Smooth muscle cell of the umbilical artery (primary cell): ENCODE results near the gene MAGEA12. TPM values are rescaled to one million over a fixed set of nuclear protein-coding genes. Genes with fewer than 3 reads are reported as not detected.

Experiments
- total RNA-seq: library from RNA; depleted of rRNA; stranded (reverse); fragments of >200 nt; gene quantifications from 2 replicates; pipeline ENCODE4 v1.2.3, GENCODE V29; 2014

Gene MAGEA12, protein sequence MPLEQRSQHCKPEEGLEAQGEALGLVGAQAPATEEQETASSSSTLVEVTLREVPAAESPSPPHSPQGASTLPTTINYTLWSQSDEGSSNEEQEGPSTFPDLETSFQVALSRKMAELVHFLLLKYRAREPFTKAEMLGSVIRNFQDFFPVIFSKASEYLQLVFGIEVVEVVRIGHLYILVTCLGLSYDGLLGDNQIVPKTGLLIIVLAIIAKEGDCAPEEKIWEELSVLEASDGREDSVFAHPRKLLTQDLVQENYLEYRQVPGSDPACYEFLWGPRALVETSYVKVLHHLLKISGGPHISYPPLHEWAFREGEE
- not detected in 2 replicates for total RNA-seq

DNA sequence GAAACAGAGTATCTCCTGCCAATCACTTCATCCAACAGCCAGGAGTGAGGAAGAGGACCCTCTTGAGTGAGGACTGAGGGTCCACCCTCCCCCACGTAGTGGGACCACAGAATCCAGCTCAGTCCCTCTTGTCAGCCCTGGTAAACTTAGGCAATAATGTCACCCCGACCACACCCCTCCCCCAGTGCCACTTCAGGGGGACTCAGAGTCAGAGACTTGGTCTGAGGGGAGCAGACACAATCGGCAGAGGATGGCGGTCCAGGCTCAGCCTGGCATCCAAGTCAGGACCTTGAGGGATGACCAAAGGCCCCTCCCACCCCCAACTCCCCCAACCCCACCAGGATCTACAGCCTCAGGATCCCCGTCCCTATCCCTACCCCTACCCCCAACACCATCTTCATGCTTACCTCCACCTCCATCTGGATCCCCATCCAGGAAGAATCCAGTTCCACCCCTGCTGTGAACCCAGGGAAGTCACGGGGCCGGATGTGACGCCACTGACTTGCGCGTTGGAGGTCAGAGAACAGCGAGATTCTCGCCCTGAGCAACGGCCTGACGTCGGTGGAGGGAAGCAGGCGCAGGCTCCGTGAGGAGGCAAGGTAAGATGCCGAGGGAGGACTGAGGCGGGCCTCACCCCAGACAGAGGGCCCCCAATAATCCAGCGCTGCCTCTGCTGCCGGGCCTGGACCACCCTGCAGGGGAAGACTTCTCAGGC is at the start of gene MAGEA12, which contains the start of gene CSAG1:
TSS of gene MAGEA12 (plus strand) at position 497 of the 715 bp plus-strand sequence. CDS start 2,405 bp downstream, outside the sequence.
TSS of gene CSAG1 (minus strand) at position 461 of the 715 bp plus-strand sequence. CDS start 1,261 bp downstream, outside the sequence.

DNA sequence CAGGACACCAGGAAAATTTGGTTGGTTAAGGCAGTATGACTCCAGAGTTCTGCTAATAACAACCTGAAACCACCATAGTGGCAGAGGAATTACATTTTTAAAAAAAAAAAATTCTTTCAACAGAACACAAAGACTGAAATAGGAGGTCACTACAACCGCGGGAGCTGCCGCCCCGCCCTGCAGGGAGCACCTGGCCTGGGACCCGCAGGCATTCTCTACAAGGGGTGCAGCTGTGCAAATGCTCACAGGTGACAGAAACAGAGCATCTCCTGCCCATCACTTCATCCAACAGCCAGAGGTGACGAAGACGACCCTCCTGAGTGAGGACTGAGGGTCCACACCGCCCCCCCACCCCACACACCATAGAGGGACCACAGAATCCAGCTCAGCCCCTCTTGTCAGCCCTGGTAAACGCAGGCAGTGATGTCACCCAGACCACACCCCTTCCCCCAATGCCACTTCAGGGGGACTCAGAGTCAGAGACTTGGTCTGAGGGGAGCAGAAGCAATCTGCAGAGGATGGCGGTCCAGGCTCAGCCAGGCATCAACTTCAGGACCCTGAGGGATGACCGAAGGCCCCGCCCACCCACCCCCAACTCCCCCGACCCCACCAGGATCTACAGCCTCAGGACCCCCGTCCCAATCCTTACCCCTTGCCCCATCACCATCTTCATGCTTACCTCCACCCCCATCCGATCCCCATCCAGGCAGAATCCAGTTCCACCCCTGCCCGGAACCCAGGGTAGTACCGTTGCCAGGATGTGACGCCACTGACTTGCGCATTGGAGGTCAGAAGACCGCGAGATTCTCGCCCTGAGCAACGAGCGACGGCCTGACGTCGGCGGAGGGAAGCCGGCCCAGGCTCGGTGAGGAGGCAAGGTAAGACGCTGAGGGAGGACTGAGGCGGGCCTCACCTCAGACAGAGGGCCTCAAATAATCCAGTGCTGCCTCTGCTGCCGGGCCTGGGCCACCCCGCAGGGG is 35.3 kb upstream of the MAGEA12 start, which contains the start of gene MAGEA3:
TSS of gene MAGEA3 (plus strand) at position 843 of the 980 bp plus-strand sequence. CDS start 2,039 bp downstream, outside the sequence.

DNA sequence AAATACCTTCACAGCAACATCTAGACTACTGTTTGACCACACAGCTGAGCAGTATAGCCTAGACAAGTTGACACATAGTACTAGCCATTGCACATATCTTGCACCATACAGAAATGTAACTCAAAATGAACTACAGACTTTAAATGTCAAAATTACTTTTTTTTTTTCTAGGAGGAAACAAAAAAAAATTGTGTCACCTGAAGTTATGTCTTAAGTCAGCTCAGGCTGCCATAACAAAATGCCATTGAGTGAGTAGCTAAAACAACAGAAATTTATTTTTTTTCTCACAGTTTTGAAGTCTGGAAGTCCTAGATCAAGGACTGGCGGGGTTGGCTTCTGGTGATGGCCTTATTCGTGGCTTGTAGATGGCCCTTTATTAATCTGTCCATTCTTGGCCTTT is 24.4 kb upstream of the MAGEA12 start, which contains the start of gene CSAG2:
TSS of gene CSAG2 (minus strand) at position 101 of the 400 bp plus-strand sequence. CDS start 161 bp downstream, outside the sequence.

DNA sequence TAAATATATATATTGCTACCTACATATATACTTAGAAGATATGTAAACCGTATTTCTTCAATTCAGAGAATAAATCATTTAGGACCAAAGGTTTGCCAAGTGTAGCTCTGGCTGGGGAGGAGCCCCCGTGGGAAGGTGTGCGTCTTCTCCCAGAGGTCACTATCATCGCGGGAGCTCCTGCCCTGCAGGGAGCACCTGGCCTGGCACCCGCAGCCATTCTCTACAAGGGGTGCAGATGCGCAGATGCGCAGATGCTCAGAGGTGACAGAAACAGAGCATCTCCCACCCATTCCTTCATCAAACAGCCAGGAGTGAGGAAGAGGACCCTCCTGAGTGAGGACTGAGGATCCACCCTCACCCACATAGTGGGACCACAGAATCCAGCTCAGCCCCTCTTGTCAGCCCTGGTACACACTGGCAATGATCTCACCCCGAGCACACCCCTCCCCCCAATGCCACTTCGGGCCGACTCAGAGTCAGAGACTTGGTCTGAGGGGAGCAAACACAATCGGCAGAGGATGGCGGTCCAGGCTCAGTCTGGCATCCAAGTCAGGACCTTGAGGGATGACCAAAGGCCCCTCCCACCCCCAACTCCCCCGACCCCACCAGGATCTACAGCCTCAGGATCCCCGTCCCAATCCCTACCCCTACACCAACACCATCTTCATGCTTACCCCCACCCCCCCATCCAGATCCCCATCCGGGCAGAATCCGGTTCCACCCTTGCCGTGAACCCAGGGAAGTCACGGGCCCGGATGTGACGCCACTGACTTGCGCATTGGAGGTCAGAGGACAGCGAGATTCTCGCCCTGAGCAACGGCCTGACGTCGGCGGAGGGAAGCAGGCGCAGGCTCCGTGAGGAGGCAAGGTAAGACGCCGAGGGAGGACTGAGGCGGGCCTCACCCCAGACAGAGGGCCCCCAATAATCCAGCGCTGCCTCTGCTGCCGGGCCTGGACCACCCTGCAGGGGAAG is 19.5 kb upstream of the MAGEA12 start, which contains the start of gene MAGEA2B:
TSS of gene MAGEA2B (plus strand) at position 814 of the 973 bp plus-strand sequence. CDS start 2,479 bp downstream, outside the sequence.

DNA sequence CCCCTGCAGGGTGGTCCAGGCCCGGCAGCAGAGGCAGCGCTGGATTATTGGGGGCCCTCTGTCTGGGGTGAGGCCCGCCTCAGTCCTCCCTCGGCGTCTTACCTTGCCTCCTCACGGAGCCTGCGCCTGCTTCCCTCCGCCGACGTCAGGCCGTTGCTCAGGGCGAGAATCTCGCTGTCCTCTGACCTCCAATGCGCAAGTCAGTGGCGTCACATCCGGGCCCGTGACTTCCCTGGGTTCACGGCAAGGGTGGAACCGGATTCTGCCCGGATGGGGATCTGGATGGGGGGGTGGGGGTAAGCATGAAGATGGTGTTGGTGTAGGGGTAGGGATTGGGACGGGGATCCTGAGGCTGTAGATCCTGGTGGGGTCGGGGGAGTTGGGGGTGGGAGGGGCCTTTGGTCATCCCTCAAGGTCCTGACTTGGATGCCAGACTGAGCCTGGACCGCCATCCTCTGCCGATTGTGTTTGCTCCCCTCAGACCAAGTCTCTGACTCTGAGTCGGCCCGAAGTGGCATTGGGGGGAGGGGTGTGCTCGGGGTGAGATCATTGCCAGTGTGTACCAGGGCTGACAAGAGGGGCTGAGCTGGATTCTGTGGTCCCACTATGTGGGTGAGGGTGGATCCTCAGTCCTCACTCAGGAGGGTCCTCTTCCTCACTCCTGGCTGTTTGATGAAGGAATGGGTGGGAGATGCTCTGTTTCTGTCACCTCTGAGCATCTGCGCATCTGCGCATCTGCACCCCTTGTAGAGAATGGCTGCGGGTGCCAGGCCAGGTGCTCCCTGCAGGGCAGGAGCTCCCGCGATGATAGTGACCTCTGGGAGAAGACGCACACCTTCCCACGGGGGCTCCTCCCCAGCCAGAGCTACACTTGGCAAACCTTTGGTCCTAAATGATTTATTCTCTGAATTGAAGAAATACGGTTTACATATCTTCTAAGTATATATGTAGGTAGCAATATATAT is 20.4 kb downstream of the MAGEA12 start, which contains the start of gene MAGEA2:
TSS of gene MAGEA2 (minus strand) at position 157 of the 965 bp plus-strand sequence. CDS start 2,479 bp downstream, outside the sequence.

DNA sequence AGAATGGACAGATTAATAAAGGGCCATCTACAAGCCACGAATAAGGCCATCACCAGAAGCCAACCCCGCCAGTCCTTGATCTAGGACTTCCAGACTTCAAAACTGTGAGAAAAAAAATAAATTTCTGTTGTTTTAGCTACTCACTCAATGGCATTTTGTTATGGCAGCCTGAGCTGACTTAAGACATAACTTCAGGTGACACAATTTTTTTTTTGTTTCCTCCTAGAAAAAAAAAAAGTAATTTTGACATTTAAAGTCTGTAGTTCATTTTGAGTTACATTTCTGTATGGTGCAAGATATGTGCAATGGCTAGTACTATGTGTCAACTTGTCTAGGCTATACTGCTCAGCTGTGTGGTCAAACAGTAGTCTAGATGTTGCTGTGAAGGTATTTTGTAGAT is 25.4 kb downstream of the MAGEA12 start, which contains the start of gene CSAG3:
TSS of gene CSAG3 (plus strand) at position 301 of the 400 bp plus-strand sequence.

DNA sequence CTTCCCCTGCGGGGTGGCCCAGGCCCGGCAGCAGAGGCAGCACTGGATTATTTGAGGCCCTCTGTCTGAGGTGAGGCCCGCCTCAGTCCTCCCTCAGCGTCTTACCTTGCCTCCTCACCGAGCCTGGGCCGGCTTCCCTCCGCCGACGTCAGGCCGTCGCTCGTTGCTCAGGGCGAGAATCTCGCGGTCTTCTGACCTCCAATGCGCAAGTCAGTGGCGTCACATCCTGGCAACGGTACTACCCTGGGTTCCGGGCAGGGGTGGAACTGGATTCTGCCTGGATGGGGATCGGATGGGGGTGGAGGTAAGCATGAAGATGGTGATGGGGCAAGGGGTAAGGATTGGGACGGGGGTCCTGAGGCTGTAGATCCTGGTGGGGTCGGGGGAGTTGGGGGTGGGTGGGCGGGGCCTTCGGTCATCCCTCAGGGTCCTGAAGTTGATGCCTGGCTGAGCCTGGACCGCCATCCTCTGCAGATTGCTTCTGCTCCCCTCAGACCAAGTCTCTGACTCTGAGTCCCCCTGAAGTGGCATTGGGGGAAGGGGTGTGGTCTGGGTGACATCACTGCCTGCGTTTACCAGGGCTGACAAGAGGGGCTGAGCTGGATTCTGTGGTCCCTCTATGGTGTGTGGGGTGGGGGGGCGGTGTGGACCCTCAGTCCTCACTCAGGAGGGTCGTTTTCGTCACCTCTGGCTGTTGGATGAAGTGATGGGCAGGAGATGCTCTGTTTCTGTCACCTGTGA is 36.2 kb downstream of the MAGEA12 start, which contains the start of gene MAGEA6:
TSS of gene MAGEA6 (minus strand) at position 141 of the 741 bp plus-strand sequence. CDS start 2,039 bp downstream, outside the sequence.

Other genes with a start within 250 kb of the MAGEA12 start
- gene GABRQ, start 95.9 kb upstream of the MAGEA12 start, total RNA-seq = 0.89 and 2.3 TPM in 2 replicates
- gene MAGEA3, start 35.0 kb upstream of the MAGEA12 start, total RNA-seq = not detected in 2 replicates
- not detected in 2 replicates for gene CSAG2, start 24.5 kb upstream of the MAGEA12 start, total RNA-seq
- gene MAGEA2B, start 19.1 kb upstream of the MAGEA12 start, total RNA-seq = not detected in 2 replicates
- gene CSAG1, start within 50 bp of the MAGEA12 start, total RNA-seq = not detected in 2 replicates
- not detected in 2 replicates for gene MAGEA2, start 20.1 kb downstream of the MAGEA12 start, total RNA-seq
- not detected in 2 replicates for gene CSAG3, start 25.5 kb downstream of the MAGEA12 start, total RNA-seq
- not detected in 2 replicates for gene MAGEA6, start 35.9 kb downstream of the MAGEA12 start, total RNA-seq
- 48.3 and 58.8 TPM in 2 replicates for gene CETN2, start 97.0 kb downstream of the MAGEA12 start, total RNA-seq
- gene NSDHL, start 97.3 kb downstream of the MAGEA12 start, total RNA-seq = 14.8 and 26.8 TPM in 2 replicates
- gene ZNF185, start 164.3 kb downstream of the MAGEA12 start, total RNA-seq = 2.4 and 21.3 TPM in 2 replicates